ENCODE results near the gene PJVK.

The PJVK gene

DNA sequence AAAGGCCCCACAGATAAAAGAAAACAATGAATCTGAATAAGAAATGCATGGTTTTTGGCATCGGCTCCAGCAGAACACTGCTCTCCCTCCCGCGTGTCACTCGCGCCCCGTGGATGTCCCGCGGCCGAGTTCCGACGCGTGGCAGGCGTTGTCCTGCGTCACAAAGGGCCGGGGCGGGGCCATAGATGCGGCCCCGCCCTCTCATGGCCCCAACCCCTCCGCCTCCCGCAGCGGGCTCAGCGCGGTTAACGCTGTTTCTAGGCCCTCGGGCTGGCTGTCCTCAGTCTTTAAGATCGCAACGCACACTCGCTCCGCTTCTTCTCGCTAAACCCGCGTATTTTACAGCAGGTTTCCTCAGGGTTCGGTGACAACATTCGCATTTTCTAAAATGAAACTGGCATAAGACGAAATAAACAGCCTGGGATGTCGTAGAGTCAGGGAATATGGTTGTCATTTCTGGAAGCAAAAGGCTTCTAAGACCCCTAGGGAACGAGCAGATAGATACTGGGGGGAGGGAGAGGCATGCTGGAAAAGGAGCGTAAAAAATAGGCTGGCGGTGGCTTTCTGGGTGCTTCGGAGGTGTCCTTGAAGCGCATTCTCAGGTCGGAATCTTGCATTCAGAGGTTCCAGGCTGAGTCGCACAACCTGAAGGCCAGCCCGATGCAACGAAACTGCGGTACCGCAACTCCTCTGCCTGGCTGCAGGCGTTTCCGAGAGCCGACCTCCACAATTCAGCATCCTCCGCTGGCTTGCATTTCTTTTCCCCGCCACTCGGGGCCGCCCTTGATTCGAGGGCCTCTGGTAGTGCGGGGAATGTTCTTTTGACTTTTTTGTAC, 27.5 kb downstream of the PJVK start, which contains the start of gene FKBP7:
Gene FKBP7 (minus strand): TSS at position 162 of the 836 bp plus-strand sequence. CDS start 101 bp downstream, at position 61.
- H3K18ac ChIP-seq (ENCODE audit: low read length) = peak within 1 kb of the TSS; percentile 15
- WGBS (ENCODE audit: extremely low coverage, insufficient coverage, low lambda C conversion rate) = no CpG with 5 or more reads among the region's 56 CpGs

DNA sequence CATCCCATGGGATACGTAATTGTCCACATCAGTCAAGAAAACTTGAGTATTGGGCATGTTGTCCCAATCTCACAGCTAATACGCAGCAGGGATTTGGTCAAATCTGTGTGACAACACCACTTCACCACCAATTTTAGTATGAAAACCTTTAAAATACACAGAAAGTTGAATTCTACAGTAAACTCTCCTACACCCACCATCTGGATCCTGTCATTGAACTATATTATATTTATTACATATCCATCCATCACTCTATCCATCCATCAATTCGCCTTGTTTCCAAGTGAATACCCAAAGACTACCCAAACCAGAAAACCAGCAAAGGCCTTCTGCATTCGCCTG, 28.1 kb downstream of the PJVK start:
- Histone ChIP-seq H4K5ac (ENCODE audit: low read length) (no peak overlapping the region), H2AK5ac (ENCODE audit: low read length) (no peak overlapping the region), H3K9ac (ENCODE audit: low read length) (no peak overlapping the region), H3K79me1 (ENCODE audit: low read length) (peaks cover 5% of the 10 kb centered on the region), H3K4me3 (ENCODE audit: low read length) (no peak overlapping the region), H3K4me2 (ENCODE audit: low read length) (no peak overlapping the region), H3K4me1 (ENCODE audit: control insufficient read depth, low read depth, low read length) (no peaks in the 10 kb centered on the region), H3K23ac (ENCODE audit: low read length) (no peak overlapping the region), H3K56ac (ENCODE audit: low read length) (no peak overlapping the region), H3K36me3 (ENCODE audit: control insufficient read depth, insufficient read depth, low read length) (no peaks in the 10 kb centered on the region), H3K4ac (ENCODE audit: low read depth, low read length) (no peak overlapping the region), H2BK5ac (ENCODE audit: low read length) (no peak overlapping the region), H3K27ac (ENCODE audit: low read depth, low read length) (no peak overlapping the region), H2BK15ac (replicated peaks; ENCODE audit: low read depth) (no peak overlapping the region), H3K18ac (ENCODE audit: low read length) (no peak overlapping the region), H3K79me2 (ENCODE audit: control insufficient read depth, insufficient read depth, low read length) (peaks cover 2% of the 10 kb centered on the region), H3K27me3 (ENCODE audit: insufficient read depth, low read length, poor library complexity) (no peaks in the 10 kb centered on the region), H4K8ac (ENCODE audit: low read depth, low read length) (no peak overlapping the region), H2BK120ac (ENCODE audit: low read depth, low read length) (no peak overlapping the region)
- WGBS (ENCODE audit: extremely low coverage, insufficient coverage, low lambda C conversion rate) = 100% methylated on average over 1 of the region's 4 CpGs
- peak; percentile 15 for DNase-seq

More for the DNA sequence above, 27.5 kb downstream of the PJVK start, which contains the start of gene FKBP7:
- Histone ChIP-seq H3K56ac (ENCODE audit: low read length) (peak within 1 kb of the TSS; percentile 97), H2BK120ac (ENCODE audit: low read depth, low read length) (no peak within 1 kb of the TSS), H3K36me3 (ENCODE audit: control insufficient read depth, insufficient read depth, low read length) (no peaks in the 10 kb centered on the region), H3K4ac (ENCODE audit: low read depth, low read length) (peak within 1 kb of the TSS; percentile 60), H4K8ac (ENCODE audit: low read depth, low read length) (no peak within 1 kb of the TSS), H4K5ac (ENCODE audit: low read length) (no peak within 1 kb of the TSS), H3K79me2 (ENCODE audit: control insufficient read depth, insufficient read depth, low read length) (peaks cover 2% of the 10 kb centered on the region), H2BK5ac (ENCODE audit: low read length) (peak within 1 kb of the TSS; percentile 54), H3K27ac (ENCODE audit: low read depth, low read length) (peak within 1 kb of the TSS; percentile 60), H2AK5ac (ENCODE audit: low read length) (no peak within 1 kb of the TSS), H3K27me3 (ENCODE audit: insufficient read depth, low read length, poor library complexity) (no peaks in the 10 kb centered on the region), H3K79me1 (ENCODE audit: low read length) (peaks cover 5% of the 10 kb centered on the region), H3K4me3 (ENCODE audit: low read length) (peak within 1 kb of the TSS; percentile 79), H2BK15ac (replicated peaks; ENCODE audit: low read depth) (no peak within 1 kb of the TSS), H3K4me2 (ENCODE audit: low read length) (peak within 1 kb of the TSS; percentile 94), H3K23ac (ENCODE audit: low read length) (peak within 1 kb of the TSS; percentile 59), H3K4me1 (ENCODE audit: control insufficient read depth, low read depth, low read length) (no peaks in the 10 kb centered on the region), H3K9ac (ENCODE audit: low read length) (peak within 1 kb of the TSS; percentile 92)
- DNase-seq = peak; percentile 89

DNA sequence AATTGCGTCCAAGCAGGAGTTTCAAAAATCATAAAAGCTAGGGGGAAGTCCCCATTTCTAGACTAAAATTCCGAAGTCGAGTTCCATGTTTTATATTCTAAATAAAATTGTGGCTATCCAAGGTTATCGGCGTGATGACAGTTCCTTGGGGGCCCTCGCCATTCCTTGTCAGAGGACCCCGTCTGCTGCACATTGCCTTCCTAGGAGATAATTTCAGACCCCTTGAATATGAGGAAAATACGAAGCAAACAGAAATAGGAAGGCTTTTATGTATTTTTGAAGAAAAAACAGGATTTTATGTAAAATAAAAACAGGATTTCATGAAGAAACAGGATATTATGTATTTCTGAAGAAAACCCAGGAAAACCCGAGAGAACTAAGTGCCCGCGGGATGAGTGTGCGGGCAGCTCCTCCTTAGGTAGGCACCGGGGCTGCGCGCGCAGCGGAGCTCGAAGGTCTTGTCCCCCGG, 28.6 kb downstream of the PJVK start:
- Histone ChIP-seq H3K4me1 (ENCODE audit: control insufficient read depth, low read depth, low read length) (no peaks in the 10 kb centered on the region), H3K36me3 (ENCODE audit: control insufficient read depth, insufficient read depth, low read length) (no peaks in the 10 kb centered on the region), H2BK5ac (ENCODE audit: low read length) (no peak overlapping the region), H2BK15ac (replicated peaks; ENCODE audit: low read depth) (no peak overlapping the region), H3K4me2 (ENCODE audit: low read length) (no peak overlapping the region), H3K79me1 (ENCODE audit: low read length) (peaks cover 9% of the 10 kb centered on the region), H4K5ac (ENCODE audit: low read length) (no peak overlapping the region), H3K9ac (ENCODE audit: low read length) (peak overlapping the region; percentile 68), H3K56ac (ENCODE audit: low read length) (no peak overlapping the region), H3K27ac (ENCODE audit: low read depth, low read length) (no peak overlapping the region), H2BK120ac (ENCODE audit: low read depth, low read length) (no peak overlapping the region), H3K18ac (ENCODE audit: low read length) (no peak overlapping the region), H3K4me3 (ENCODE audit: low read length) (no peak overlapping the region), H3K27me3 (ENCODE audit: insufficient read depth, low read length, poor library complexity) (no peaks in the 10 kb centered on the region), H4K8ac (ENCODE audit: low read depth, low read length) (no peak overlapping the region), H3K23ac (ENCODE audit: low read length) (no peak overlapping the region), H3K79me2 (ENCODE audit: control insufficient read depth, insufficient read depth, low read length) (peaks cover 4% of the 10 kb centered on the region), H2AK5ac (ENCODE audit: low read length) (no peak overlapping the region), H3K4ac (ENCODE audit: low read depth, low read length) (no peak overlapping the region)
- WGBS (ENCODE audit: extremely low coverage, insufficient coverage, low lambda C conversion rate) = no CpG with 5 or more reads among the region's 19 CpGs
- no peak for DNase-seq

DNA sequence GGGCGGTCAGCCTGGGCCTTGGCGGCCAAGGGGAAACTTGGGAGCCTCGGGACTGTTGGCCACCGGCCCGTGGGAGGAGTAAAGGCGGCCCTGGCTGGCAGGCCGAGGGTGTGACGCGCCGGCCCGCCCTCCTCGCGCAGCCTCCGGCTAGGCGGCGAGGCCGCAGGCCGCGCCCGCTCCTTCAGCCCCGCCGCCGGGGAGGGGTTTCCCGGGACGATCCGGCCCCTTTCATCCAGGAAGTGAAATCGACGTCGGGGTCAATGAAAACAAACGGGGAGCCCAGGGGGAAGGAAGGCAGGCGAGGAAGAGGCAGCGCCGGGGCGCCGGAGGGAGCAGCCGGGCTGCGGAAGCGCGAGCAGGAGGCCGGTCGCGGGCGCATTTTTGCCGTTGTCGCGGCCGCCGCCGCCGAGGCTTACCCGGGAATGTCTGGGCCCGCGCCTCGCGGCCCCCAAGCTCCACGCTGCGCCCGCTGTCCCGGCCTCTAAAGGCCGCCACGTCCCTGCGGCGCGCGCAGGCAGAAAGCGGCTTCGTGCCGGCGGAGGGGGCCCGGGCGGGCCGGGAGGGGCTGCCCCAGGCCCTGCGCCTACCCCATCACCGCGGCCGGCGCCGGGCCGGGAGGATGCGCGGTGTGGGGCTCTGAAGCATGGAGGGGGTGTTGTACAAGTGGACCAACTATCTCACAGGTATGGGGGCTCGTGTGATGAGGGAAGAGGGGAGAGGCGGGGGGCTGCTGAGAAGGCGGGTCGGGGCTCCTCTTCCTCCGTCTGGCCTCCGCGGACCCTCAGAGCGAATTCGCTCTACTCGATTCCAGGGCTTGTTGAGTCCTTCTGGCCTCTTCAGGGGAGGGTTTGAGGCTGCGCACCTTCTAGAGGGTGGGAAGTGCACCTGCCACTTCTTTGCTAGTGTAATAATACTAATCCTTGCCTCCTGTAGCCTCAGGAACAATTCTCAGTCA, 29.3 kb downstream of the PJVK start, which contains the start of gene PLEKHA3:
Gene PLEKHA3 (plus strand): TSS at position 231 of the 955 bp plus-strand sequence. CDS start 413 bp downstream, at position 644.
- Histone ChIP-seq H3K18ac (ENCODE audit: low read length) (no peak within 1 kb of the TSS), H3K27ac (ENCODE audit: low read depth, low read length) (peak within 1 kb of the TSS; percentile 10), H3K4me2 (ENCODE audit: low read length) (peak within 1 kb of the TSS; percentile 25), H2AK5ac (ENCODE audit: low read length) (no peak within 1 kb of the TSS), H3K79me2 (ENCODE audit: control insufficient read depth, insufficient read depth, low read length) (peaks cover 5% of the 10 kb centered on the region), H3K23ac (ENCODE audit: low read length) (no peak within 1 kb of the TSS), H2BK15ac (replicated peaks; ENCODE audit: low read depth) (no peak within 1 kb of the TSS), H2BK5ac (ENCODE audit: low read length) (no peak within 1 kb of the TSS), H3K79me1 (ENCODE audit: low read length) (peaks cover 10% of the 10 kb centered on the region), H4K8ac (ENCODE audit: low read depth, low read length) (no peak within 1 kb of the TSS), H4K5ac (ENCODE audit: low read length) (no peak within 1 kb of the TSS), H3K4me1 (ENCODE audit: control insufficient read depth, low read depth, low read length) (no peaks in the 10 kb centered on the region), H3K4ac (ENCODE audit: low read depth, low read length) (no peak within 1 kb of the TSS), H3K56ac (ENCODE audit: low read length) (peak within 1 kb of the TSS; percentile 85), H2BK120ac (ENCODE audit: low read depth, low read length) (no peak within 1 kb of the TSS), H3K27me3 (ENCODE audit: insufficient read depth, low read length, poor library complexity) (no peaks in the 10 kb centered on the region), H3K9ac (ENCODE audit: low read length) (peak within 1 kb of the TSS; percentile 68), H3K36me3 (ENCODE audit: control insufficient read depth, insufficient read depth, low read length) (no peaks in the 10 kb centered on the region), H3K4me3 (ENCODE audit: low read length) (peak within 1 kb of the TSS; percentile 46)
- WGBS (ENCODE audit: extremely low coverage, insufficient coverage, low lambda C conversion rate) = no CpG with 5 or more reads among the region's 92 CpGs
- peak; percentile 97 for DNase-seq

DNA sequence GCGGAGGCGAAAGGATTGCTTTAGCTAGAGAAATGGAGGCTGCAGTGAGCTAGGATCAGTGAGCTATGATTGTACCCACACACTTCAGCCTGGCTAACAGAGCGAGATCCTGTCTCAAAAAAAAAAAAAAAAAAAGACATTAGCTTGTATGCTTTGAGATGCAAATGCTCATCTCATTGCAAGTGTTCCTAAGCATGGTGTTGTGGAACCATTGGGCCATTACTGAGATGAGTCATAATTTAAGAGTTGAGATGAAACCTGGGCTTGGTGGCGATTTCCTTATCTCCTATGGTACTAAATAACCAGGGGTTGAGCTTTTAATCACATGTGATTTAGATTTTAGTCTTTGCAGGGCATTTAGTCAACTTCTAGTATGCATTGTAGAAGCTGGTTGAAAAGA, 31.3 kb downstream of the PJVK start:
- H2BK5ac ChIP-seq (ENCODE audit: low read length) = no peak overlapping the region
- H3K23ac ChIP-seq (ENCODE audit: low read length) = no peak overlapping the region
- H2AK5ac ChIP-seq (ENCODE audit: low read length) = no peak overlapping the region
- H3K79me2 ChIP-seq (ENCODE audit: control insufficient read depth, insufficient read depth, low read length) = peaks cover 5% of the 10 kb centered on the region
- H3K18ac ChIP-seq (ENCODE audit: low read length) = no peak overlapping the region
- H3K27me3 ChIP-seq (ENCODE audit: insufficient read depth, low read length, poor library complexity) = no peaks in the 10 kb centered on the region
- no peak overlapping the region for H3K9ac ChIP-seq (ENCODE audit: low read length)
- H3K4me2 ChIP-seq (ENCODE audit: low read length) = no peak overlapping the region
- no peaks in the 10 kb centered on the region for H3K36me3 ChIP-seq (ENCODE audit: control insufficient read depth, insufficient read depth, low read length)
- no peaks in the 10 kb centered on the region for H3K4me1 ChIP-seq (ENCODE audit: control insufficient read depth, low read depth, low read length)
- no peak overlapping the region for H3K4me3 ChIP-seq (ENCODE audit: low read length)
- WGBS (ENCODE audit: extremely low coverage, insufficient coverage, low lambda C conversion rate) = no CpG with 5 or more reads among the region's 4 CpGs
- no peak overlapping the region for H2BK120ac ChIP-seq (ENCODE audit: low read depth, low read length)
- peak; percentile 32 for DNase-seq
- H4K5ac ChIP-seq (ENCODE audit: low read length) = no peak overlapping the region
- H4K8ac ChIP-seq (ENCODE audit: low read depth, low read length) = no peak overlapping the region
- peaks cover 10% of the 10 kb centered on the region for H3K79me1 ChIP-seq (ENCODE audit: low read length)
- H3K4ac ChIP-seq (ENCODE audit: low read depth, low read length) = no peak overlapping the region
- H2BK15ac ChIP-seq (replicated peaks; ENCODE audit: low read depth) = no peak overlapping the region
- H3K56ac ChIP-seq (ENCODE audit: low read length) = no peak overlapping the region
- H3K27ac ChIP-seq (ENCODE audit: low read depth, low read length) = no peak overlapping the region

Measured in mesendoderm (in vitro differentiated cells).